Suprapubic skin (tissue), 4 donors: ENCODE measurements around the gene ENTPD1. TPM values are rescaled to one million over a fixed set of nuclear protein-coding genes. Genes with fewer than 3 reads are reported as not detected.

Source experiments
- DNase-seq, 2 donors: peaks; one replicate each; pipeline ENCODE4 v3.0.0-alpha.2; 2019; ENCODE audit warnings: low spot score in 2 of 2
- H3K27ac ChIP-seq: fragments of 200-600 bp; sonication (generic); one replicate; pipeline ENCODE4 v1.5.1; 2019
- H3K27me3 ChIP-seq: fragments of 200-600 bp; sonication (generic); one replicate; pipeline ENCODE4 v1.5.1; 2019
- H3K36me3 ChIP-seq: fragments of 200-600 bp; sonication (generic); one replicate; pipeline ENCODE4 v1.5.1; 2019
- H3K4me1 ChIP-seq: fragments of 200-600 bp; sonication (generic); one replicate; pipeline ENCODE4 v1.5.1; 2019
- H3K4me3 ChIP-seq: fragments of 200-600 bp; sonication (generic); one replicate; pipeline ENCODE4 v1.5.1; 2019; ENCODE audit warnings: mild to moderate bottlenecking
- H3K9me3 ChIP-seq: fragments of 200-600 bp; sonication (generic); one replicate; pipeline ENCODE4 v1.5.1; 2019
- EP300 ChIP-seq: sonication (generic); formaldehyde crosslinking; IDR thresholded peaks from one replicate; pipeline ENCODE4 v1.6.1; 2017; ENCODE audit warnings: antibody characterized with exemption
- POLR2A ChIP-seq, 2 donors: fragments of 450-650 bp; IDR thresholded peaks; one replicate each; pipeline ENCODE4 v1.6.1; 2017; ENCODE audit warnings: antibody characterized with exemption in 2 of 2, mild to moderate bottlenecking in 2 of 2, moderate library complexity in 2 of 2
- POLR2AphosphoS5 ChIP-seq, 3 donors: sonication (generic); formaldehyde crosslinking; IDR thresholded peaks; one replicate each; pipeline ENCODE4 v1.6.1; 2017; ENCODE audit warnings: antibody characterized with exemption in 3 of 3
- WGBS: methylation state at CpG from one replicate; pipeline ENCODE4 v1.1.5; 2018; 5-methylcytosine and 5-hydroxymethylcytosine counted together
- total RNA-seq, 4 donors: library from RNA; depleted of rRNA; stranded (reverse); fragments of >200 nt; gene quantifications; one replicate each; pipeline ENCODE4 v1.1.0, GENCODE V29; 2016
- TF ChIP-seq, protein P1 (sequence below), 2 donors: fragments of 200-600 bp in 1 of 2; fragments of 450-650 bp in 1 of 2; sonication (generic) in 1 of 2; IDR thresholded peaks; one replicate each; pipeline ENCODE4 v1.5.1; 2016 to 2019; ENCODE audit warnings: antibody characterized with exemption in 2 of 2, mild to moderate bottlenecking in 1 of 2, moderate library complexity in 1 of 2

ENTPD1 gene
- total RNA-seq, 4 donors from 2014 or later: 6.3 to 18.9 (median 12.5) TPM

DNA sequence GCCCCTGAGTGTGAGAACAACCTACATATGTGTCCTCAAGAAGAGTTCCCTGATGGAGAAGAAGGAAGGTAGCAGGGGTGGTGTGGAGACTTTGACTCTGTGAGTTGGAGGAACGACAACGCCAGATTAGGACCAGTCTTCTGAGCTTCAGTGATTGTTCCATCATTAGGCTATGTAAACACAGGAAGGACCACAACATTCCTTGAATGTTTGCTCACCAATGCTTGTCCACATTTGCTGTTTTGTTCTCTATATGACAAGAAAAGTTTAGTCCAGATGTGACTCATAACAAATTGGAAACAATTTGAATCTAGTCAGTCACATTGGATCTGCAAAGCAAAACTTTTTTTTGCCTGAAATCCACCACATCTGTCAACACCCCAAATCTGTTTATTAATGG lies 62.7 kb downstream of the ENTPD1 start:
- Histone ChIP-seq H3K27me3 (no peaks in the 10 kb centered on the region), H3K9me3 (no peaks in the 10 kb centered on the region), H3K27ac (peak overlapping the region; percentile 24), H3K4me1 (peaks cover 30% of the 10 kb centered on the region), H3K4me3 (no peak overlapping the region), H3K36me3 (no peaks in the 10 kb centered on the region)
- TF ChIP-seq, protein P1, sequence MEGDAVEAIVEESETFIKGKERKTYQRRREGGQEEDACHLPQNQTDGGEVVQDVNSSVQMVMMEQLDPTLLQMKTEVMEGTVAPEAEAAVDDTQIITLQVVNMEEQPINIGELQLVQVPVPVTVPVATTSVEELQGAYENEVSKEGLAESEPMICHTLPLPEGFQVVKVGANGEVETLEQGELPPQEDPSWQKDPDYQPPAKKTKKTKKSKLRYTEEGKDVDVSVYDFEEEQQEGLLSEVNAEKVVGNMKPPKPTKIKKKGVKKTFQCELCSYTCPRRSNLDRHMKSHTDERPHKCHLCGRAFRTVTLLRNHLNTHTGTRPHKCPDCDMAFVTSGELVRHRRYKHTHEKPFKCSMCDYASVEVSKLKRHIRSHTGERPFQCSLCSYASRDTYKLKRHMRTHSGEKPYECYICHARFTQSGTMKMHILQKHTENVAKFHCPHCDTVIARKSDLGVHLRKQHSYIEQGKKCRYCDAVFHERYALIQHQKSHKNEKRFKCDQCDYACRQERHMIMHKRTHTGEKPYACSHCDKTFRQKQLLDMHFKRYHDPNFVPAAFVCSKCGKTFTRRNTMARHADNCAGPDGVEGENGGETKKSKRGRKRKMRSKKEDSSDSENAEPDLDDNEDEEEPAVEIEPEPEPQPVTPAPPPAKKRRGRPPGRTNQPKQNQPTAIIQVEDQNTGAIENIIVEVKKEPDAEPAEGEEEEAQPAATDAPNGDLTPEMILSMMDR (IDR thresholded peaks at IDR 0.05): no peak
- TF ChIP-seq POLR2AphosphoS5 (IDR thresholded peaks at IDR 0.05) (no peak), EP300 (no peak), POLR2A (IDR thresholded peaks at IDR 0.05) (no peak)
- DNase-seq: no peak
- 59% methylated on average over 2 of the region's 2 CpGs for WGBS

GRCh38 chr10:95819620-95820329 lies 63.8 kb downstream of the ENTPD1 start:
- no peaks in the 10 kb centered on the region for H3K27me3 ChIP-seq
- H3K4me3 ChIP-seq: no peak overlapping the region
- peaks cover 19% of the 10 kb centered on the region for H3K4me1 ChIP-seq
- peak overlapping the region; percentile 12 for H3K27ac ChIP-seq
- DNase-seq: no peak
- no peaks in the 10 kb centered on the region for H3K9me3 ChIP-seq
- no peaks in the 10 kb centered on the region for H3K36me3 ChIP-seq
- 35% methylated on average over 2 of the region's 2 CpGs for WGBS
- TF ChIP-seq POLR2AphosphoS5 (IDR thresholded peaks at IDR 0.05) (no peak), EP300 (no peak), POLR2A (IDR thresholded peaks at IDR 0.05) (no peak)
- TF ChIP-seq, protein P1 (IDR thresholded peaks at IDR 0.05): no peak

DNA sequence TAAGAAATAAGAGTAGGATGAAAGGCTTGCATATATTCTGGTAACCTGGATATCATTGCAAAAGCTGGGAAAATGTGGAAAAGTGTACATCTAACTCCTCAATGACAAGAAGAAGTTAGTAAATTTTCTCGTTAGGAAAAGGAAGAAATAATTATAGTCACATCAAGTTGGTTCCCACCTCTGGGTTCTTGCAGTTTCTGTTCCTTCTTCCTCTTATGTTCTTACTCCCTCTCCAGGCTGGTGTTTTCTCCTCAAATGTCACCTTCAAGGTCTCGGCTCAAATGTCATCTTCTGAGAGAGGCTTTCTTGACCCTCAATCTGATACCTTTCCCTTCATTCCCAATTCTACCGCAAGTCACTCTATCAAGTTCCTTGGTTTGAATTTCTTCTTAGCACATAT lies 64.4 kb downstream of the ENTPD1 start:
- WGBS: 83% methylated on average over 3 of the region's 3 CpGs
- no peaks in the 10 kb centered on the region for H3K27me3 ChIP-seq
- H3K27ac ChIP-seq: no peak overlapping the region
- peaks cover 13% of the 10 kb centered on the region for H3K4me1 ChIP-seq
- H3K9me3 ChIP-seq: no peaks in the 10 kb centered on the region
- no peak for TF ChIP-seq EP300
- TF ChIP-seq, protein P1 (IDR thresholded peaks at IDR 0.05): no peak
- no peak for TF ChIP-seq POLR2A (IDR thresholded peaks at IDR 0.05)
- TF ChIP-seq POLR2AphosphoS5 (IDR thresholded peaks at IDR 0.05): no peak
- H3K36me3 ChIP-seq: no peaks in the 10 kb centered on the region
- no peak overlapping the region for H3K4me3 ChIP-seq
- DNase-seq: no peak

DNA sequence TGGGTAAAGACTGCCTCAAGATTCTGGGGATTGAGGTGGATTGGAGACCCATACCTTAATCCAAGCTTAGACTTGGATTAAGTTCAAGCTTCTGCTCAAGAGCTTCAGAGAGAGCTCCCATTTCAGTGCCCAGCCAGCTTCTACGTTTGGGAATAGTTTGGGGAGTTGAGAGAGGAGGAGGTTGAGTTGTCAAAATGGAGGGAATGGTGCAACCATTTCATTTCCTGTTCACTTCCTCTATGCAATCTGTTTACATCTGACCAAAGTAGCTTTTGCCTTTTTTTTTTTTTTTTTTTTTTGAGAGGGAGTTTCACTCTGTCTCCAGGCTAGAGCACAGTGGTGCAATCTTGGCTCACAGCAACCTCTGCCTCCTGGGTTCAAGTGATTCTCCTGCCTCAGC lies 65.8 kb downstream of the ENTPD1 start:
- H3K27ac ChIP-seq: no peak overlapping the region
- no peaks in the 10 kb centered on the region for H3K9me3 ChIP-seq

DNA sequence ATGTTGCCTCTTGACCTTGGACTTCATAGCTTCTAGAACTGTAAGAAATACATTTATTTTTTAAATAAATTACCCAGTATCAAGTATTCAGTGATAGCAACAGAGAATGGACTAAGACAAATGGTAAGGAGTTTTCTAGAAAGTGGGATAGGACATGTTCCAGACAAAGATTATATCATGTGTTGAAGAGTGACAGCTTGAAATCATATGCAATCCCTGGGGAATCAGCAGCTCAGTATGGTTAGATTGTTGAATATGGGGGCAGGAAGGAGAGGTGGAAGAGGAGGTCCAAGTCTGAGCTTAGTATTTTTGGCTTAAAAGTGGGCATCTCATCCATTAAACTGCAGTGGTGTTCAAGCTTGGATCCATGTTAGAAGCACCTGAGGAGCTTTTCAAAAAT lies 74.1 kb downstream of the ENTPD1 start:
- TF ChIP-seq POLR2A (IDR thresholded peaks at IDR 0.05) (no peak), POLR2AphosphoS5 (IDR thresholded peaks at IDR 0.05) (no peak)
- H3K4me3 ChIP-seq: no peak overlapping the region
- H3K36me3 ChIP-seq: no peaks in the 10 kb centered on the region
- no peak for DNase-seq
- H3K27me3 ChIP-seq: no peaks in the 10 kb centered on the region
- peaks cover 10% of the 10 kb centered on the region for H3K4me1 ChIP-seq
- H3K27ac ChIP-seq: no peak overlapping the region
- H3K9me3 ChIP-seq: no peaks in the 10 kb centered on the region

More for the DNA sequence above, 65.8 kb downstream of the ENTPD1 start:
- Histone ChIP-seq H3K36me3 (no peaks in the 10 kb centered on the region), H3K27me3 (no peaks in the 10 kb centered on the region), H3K4me1 (peaks cover 10% of the 10 kb centered on the region), H3K4me3 (no peak overlapping the region)
- TF ChIP-seq POLR2AphosphoS5 (IDR thresholded peaks at IDR 0.05) (no peak), POLR2A (IDR thresholded peaks at IDR 0.05) (no peak), EP300 (no peak)
- TF ChIP-seq, protein P1 (IDR thresholded peaks at IDR 0.05): no peak
- no peak for DNase-seq
- 60% methylated on average over 1 of the region's 1 CpG for WGBS
